Gastrocnemius medialis (tissue), 4 donors: ENCODE measurements around the gene EFNA5.

ENCODE experiments used
- POLR2A ChIP-seq, 2 donors: fragments of 450-650 bp; IDR thresholded peaks; one replicate each; pipeline ENCODE4 v1.6.1; 2017; ENCODE audit warnings: antibody characterized with exemption in 2 of 2, mild to moderate bottlenecking in 2 of 2, moderate library complexity in 2 of 2
- TF ChIP-seq, protein P1 (sequence below), 5 experiments: fragments of 450-650 bp in 3 of 5; fragments of 200-600 bp in 2 of 5; sonication (generic) in 2 of 5; IDR thresholded peaks in 4 of 5; conservative IDR thresholded peaks in 1 of 5; 1 replicate in 4 of 5; 2 replicates in 1 of 5; pipeline ENCODE4 v1.5.1; 2016 to 2019; ENCODE audit warnings: antibody characterized with exemption in 5 of 5, mild to moderate bottlenecking in 3 of 5, moderate library complexity in 3 of 5

DNA sequence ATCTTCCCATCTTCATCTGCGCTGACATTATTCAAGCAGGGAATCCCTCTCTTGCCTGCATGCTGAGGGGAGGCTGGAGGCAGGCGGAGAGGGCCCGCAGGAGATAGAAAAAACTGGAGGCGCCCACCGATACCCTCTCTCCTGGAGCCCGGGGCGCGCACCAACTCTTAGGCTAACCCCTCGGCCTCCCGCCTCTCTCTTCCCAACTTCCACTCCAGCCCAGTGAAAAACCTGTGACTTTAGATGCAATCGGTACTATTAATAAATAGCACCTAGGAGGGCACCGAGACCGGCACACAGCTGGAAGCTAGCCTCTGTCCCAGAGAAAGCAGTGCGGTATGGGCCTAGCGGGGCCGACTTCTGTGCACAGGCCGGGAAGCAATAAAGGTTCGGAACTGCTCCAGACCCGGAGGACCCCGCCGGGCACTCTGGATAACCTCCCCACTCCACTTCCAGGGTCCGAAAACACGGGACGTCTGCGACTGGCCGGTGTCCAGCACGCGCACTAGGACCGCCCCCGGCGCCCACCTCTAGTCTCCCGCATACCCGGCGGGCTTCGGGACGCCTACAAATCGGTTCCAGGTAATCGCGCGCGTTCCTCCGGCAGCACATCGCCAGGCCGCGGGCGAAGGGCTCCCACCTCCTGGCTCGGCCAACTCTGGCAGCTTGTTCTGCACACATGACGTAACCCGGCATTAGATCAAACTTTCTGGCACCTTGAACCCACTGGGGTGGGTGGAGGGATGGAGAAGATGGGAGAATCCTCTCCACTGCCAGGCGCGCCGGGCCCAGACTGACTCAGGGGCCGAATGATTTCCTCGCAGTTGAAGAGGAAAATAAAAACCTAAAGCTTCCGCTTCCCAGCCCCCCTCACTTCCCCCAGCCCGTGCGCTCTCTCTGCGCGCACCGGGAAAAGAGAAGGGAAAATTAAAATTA is 1.4 kb downstream of the EFNA5 start:
- no peak for TF ChIP-seq POLR2A (IDR thresholded peaks at IDR 0.05)
- TF ChIP-seq, protein P1, sequence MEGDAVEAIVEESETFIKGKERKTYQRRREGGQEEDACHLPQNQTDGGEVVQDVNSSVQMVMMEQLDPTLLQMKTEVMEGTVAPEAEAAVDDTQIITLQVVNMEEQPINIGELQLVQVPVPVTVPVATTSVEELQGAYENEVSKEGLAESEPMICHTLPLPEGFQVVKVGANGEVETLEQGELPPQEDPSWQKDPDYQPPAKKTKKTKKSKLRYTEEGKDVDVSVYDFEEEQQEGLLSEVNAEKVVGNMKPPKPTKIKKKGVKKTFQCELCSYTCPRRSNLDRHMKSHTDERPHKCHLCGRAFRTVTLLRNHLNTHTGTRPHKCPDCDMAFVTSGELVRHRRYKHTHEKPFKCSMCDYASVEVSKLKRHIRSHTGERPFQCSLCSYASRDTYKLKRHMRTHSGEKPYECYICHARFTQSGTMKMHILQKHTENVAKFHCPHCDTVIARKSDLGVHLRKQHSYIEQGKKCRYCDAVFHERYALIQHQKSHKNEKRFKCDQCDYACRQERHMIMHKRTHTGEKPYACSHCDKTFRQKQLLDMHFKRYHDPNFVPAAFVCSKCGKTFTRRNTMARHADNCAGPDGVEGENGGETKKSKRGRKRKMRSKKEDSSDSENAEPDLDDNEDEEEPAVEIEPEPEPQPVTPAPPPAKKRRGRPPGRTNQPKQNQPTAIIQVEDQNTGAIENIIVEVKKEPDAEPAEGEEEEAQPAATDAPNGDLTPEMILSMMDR (IDR thresholded peaks at IDR 0.05 in 4 of 5, conservative IDR thresholded peaks at IDR 0.05 in 1 of 5) = no peak
